ENCODE measurements around the gene RXRG.

Gene RXRG

GRCh38 chr1:165367375-165367993 lies 77.4 kb downstream of the RXRG start:
- Histone ChIP-seq H3K9me3 (ENCODE audit: control insufficient read depth, low read length) (no peaks in the 10 kb centered on the region), H3K36me3 (ENCODE audit: control insufficient read depth, insufficient read depth, low read length) (no peaks in the 10 kb centered on the region), H3K4me2 (ENCODE audit: low read length) (no peak overlapping the region), H3K4me3 (ENCODE audit: low read depth, low read length) (no peak overlapping the region), H3K9ac (no peak overlapping the region), H3K79me2 (no peaks in the 10 kb centered on the region), H3K27me3 (ENCODE audit: control insufficient read depth, insufficient read depth, low read length) (no peaks in the 10 kb centered on the region), H3K4me1 (no peaks in the 10 kb centered on the region), H3K27ac (no peak overlapping the region), H2AFZ (no peak overlapping the region)
- peak; percentile 85 for TF ChIP-seq CTCF (IDR thresholded peaks at IDR 0.05)

- Histone ChIP-seq H3K27ac (no peak overlapping the region), H3K4me3 (ENCODE audit: low read depth, low read length) (no peak overlapping the region), H3K4me2 (ENCODE audit: low read length) (no peak overlapping the region), H3K79me2 (no peaks in the 10 kb centered on the region), H3K4me1 (no peaks in the 10 kb centered on the region), H3K9ac (no peak overlapping the region), H3K9me3 (ENCODE audit: control insufficient read depth, low read length) (no peaks in the 10 kb centered on the region), H2AFZ (no peak overlapping the region), H3K36me3 (ENCODE audit: control insufficient read depth, insufficient read depth, low read length) (no peaks in the 10 kb centered on the region), H3K27me3 (ENCODE audit: control insufficient read depth, insufficient read depth, low read length) (no peaks in the 10 kb centered on the region)
- no peak for TF ChIP-seq CTCF (IDR thresholded peaks at IDR 0.05)
Observed at GRCh38 chr1:165365341-165365740, 79.6 kb downstream of the RXRG start.

- Histone ChIP-seq H3K27ac (no peak overlapping the region), H3K9me3 (ENCODE audit: control insufficient read depth, low read length) (no peaks in the 10 kb centered on the region)
- no peak for TF ChIP-seq CTCF (IDR thresholded peaks at IDR 0.05)
Observed at GRCh38 chr1:165364568-165365133, 80.3 kb downstream of the RXRG start.

GRCh38 chr1:165356876-165357275 lies 88.0 kb downstream of the RXRG start:
- H3K36me3 ChIP-seq (ENCODE audit: control insufficient read depth, insufficient read depth, low read length), result no peaks in the 10 kb centered on the region
- H3K4me2 ChIP-seq (ENCODE audit: low read length), result no peak overlapping the region
- H3K4me1 ChIP-seq, result no peaks in the 10 kb centered on the region
- H3K27ac ChIP-seq, result no peak overlapping the region
- no peak for TF ChIP-seq CTCF (IDR thresholded peaks at IDR 0.05)
- no peak overlapping the region for H3K4me3 ChIP-seq (ENCODE audit: low read depth, low read length)
- no peaks in the 10 kb centered on the region for H3K79me2 ChIP-seq
- no peak overlapping the region for H3K9ac ChIP-seq
- peaks cover 18% of the 10 kb centered on the region for H3K27me3 ChIP-seq (ENCODE audit: control insufficient read depth, insufficient read depth, low read length)
- no peaks in the 10 kb centered on the region for H3K9me3 ChIP-seq (ENCODE audit: control insufficient read depth, low read length)
- H2AFZ ChIP-seq, result no peak overlapping the region

More at GRCh38 chr1:165364568-165365133, 80.3 kb downstream of the RXRG start:
- no peaks in the 10 kb centered on the region for H3K4me1 ChIP-seq
- H2AFZ ChIP-seq, result no peak overlapping the region
- H3K4me2 ChIP-seq (ENCODE audit: low read length), result no peak overlapping the region
- no peak overlapping the region for H3K9ac ChIP-seq
- H3K4me3 ChIP-seq (ENCODE audit: low read depth, low read length), result no peak overlapping the region
- H3K27me3 ChIP-seq (ENCODE audit: control insufficient read depth, insufficient read depth, low read length), result no peaks in the 10 kb centered on the region
- no peaks in the 10 kb centered on the region for H3K36me3 ChIP-seq (ENCODE audit: control insufficient read depth, insufficient read depth, low read length)
- no peaks in the 10 kb centered on the region for H3K79me2 ChIP-seq
